HG02798 (cell line): ENCODE data around the gene GRIA1.

Experiments used
- ATAC-seq: cut with Tn5 transposase; IDR thresholded peaks from one replicate; pipeline ENCODE4 v1.9.1; 2021; ENCODE audit warnings: mild to moderate bottlenecking; ENCODE audit not compliant: unreplicated experiment, poor library complexity

GRIA1 gene

DNA sequence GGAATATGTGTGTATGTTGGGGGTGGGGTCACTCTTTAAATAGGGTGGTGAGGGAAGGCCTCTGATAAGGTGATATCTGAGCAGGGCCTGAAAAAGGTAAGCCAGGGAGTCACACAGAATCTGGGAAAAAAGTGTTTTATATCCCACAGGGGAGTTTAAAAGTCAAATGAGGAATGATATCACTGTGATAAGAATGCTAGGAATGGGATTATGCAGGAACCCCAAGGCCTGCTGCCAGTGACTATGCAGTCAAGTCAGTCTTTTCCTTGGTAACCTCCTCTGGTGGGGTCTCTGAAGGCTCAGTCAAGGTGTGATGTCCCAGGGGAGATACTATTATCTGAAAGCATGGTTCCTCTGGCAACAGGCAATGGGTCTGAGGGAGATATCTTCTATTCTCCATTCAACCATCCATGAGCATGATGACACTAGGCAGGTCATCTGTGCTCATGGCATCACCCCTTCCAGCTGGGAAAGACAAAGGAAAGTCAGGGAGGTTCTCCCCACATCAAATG lies 53.5 kb downstream of the GRIA1 start:
- no peak for ATAC-seq

DNA sequence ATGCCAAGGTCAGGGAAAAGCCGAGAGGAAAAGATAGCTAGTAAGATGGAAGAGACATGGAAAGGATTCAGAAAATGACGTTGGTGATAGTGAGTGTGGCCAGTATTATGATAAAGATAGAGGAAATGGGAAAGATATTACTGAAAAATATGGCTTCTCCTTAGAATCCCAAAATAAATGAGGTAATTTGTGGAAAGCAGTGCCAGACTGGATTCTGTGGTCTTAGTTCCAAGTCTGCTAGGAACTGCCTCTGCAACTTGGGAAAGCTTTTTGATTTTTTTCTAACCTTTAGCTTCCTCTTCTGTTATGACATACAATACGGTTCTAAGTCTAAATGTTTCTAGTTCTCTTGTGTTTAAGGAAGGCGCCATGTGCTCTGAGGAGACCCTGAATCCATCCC lies 54.2 kb downstream of the GRIA1 start:
- ATAC-seq: no peak

DNA sequence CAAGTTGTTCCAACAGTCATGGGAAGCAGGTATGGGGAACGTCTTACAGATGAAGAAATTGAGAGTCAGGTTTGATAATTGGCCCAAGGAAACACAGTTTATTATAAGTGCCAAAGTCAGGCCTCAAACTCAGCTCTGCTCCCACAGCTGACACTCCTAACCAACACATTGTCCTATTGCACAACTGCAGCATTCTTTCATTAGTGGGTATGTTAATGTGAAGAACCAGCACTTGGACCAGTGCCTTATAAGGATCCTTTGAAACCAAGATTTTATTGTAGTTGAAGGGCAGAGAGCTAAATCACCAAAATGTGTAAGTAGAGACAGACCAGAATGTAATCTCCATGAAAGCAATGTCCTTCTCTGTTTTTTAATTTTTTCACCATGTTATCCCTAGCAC lies 56.1 kb downstream of the GRIA1 start:
- ATAC-seq: no peak

DNA sequence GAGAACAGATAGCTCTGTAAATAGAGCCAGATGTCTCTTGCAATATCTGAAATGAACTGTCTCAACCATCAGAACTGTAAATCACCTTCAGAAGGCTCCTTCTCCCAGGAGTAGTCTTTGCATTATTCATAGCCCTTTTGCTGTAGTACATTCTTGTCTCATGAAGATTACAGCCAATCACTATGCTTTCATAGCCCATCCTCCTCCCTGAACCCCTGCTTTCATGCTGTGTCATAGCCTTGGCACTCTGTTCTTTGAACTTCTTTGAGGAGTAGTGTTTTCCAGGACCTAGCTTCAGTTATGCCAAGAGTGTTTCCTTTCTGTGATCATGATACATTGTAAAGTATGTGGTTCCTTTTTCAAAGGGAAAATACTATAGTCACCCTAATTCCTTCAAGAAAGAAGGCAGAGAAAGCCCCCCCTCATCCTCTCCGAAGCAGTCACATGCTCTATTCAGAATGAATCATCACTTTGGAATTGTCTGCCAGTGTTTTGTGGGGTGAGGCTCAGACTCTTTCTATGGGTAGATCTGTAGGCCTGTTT lies 61.1 kb downstream of the GRIA1 start:
- no peak for ATAC-seq

DNA sequence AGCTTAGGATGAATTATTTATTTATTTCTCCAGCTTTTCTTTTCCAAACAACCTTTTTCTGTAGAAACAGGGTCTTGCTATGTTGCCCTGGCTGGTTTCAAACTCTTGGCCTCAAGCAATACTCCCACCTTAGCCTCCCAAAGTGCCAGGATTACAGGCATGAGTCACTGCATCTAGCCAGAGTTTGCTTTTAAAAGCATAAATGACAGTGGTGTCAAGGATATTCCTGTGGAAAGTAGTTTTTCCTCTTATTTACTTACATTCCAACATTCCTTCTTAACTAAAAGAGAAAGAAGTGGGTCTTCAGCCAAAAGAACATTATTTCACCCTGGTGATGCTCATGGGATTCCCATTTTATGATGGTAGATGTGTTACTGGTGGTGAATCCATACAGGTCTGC lies 62.4 kb downstream of the GRIA1 start:
- ATAC-seq: no peak

DNA sequence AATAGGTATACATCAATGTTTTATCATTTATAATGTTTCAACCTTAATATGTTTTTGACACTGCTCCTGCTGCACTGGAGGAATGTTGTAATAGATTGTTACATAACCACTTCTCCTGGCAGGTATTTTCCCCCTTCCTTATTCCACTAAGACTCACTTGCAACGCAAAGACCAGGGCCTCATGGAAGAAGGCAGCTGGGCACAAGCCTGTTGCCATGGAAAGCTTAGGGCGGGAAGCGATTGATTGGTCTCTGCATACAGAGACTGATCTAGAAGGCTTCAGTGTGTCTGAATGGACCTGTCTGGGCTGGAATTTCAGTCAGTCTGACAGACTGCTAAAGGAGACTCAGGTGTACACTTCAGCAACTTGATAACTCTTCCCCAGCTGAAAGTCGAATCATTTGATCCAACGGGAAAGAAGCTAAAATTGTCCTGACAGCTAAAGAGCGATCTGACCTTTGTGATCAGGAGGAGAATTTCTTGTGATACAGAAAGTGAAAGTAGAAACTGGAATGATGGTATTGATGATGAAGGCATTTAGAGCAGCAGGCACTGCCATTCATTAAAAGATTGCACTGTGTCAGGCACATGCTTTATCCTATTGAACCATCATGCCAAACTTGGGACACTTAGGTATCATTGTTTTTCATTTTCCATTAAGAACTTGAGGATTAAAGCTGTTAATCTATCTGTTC lies 65.1 kb downstream of the GRIA1 start:
- ATAC-seq: no peak

DNA sequence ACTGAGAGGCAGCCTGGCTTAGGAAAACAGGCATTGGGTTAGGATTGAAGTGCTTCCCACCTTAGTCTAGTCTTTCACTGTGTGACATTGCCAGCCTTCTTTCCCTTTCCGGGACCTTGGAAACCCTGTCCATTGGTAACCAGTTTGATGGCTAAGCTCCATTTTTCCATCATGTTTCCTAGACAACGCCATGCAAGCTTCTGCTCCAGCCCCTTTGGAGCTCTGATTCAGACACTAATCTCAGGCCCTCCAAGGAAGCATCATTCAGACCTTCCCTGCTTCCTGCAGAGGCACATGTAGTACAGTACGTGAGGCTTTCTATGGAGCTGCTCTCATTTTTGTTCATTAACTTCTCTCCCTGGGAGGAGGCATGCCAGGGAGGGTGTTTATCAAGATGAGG lies 68.5 kb downstream of the GRIA1 start:
- ATAC-seq: no peak

DNA sequence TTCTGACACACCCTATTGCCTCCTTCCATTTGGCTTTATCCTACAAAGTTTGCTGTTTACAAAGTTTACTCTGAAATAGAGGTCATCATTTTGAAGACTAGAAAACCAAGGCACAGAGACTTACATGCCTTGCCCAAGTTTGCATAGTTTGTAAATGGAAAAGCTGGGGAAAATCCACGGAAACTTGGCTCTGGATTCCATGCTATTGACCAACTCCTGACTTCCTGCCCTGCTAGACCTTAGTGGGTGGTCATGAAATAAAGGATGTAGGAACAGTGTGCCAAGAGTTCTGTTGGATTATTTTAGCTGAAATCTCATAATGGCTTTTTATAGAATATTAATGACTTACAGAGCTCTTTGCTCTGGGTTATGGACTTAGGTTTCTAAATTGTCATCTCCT lies 69.5 kb downstream of the GRIA1 start:
- ATAC-seq: no peak

DNA sequence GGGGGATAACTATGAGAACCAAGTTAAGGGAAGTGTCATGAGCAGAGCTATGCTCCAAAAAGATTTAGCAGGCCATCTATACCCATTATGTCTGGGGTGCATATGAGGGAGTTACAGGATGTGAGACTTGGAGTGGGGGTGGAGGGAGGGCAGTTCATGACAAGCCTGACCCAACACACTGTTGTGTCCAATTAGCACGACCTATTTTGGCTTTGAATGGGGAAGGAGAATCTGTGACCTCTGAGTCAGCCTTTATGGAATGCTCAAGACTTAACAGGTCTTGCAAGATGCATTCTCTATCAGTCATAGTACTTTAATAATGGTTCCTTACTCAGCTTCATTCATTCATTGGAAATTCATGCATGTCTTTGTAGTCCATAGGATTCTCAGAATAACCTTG lies 71.7 kb downstream of the GRIA1 start:
- ATAC-seq: no peak

DNA sequence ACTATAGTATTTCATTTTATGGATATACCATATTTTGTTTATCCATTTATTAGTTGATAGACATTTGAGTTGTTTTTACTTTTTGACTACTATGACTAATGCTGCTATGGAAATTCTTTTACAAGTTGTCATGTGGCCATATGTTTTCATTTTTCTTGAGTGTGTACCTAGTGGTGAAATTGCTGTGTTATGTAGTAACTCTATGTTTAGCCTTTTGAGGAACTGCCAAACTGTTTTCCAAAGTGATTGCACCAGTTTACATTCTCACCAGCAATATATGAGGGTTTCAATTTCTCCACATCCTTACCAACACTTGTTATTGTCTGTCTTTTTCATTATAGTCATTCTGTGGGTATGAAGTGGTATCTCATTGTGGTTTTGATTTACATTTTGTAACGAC lies 75.4 kb downstream of the GRIA1 start:
- ATAC-seq: no peak

DNA sequence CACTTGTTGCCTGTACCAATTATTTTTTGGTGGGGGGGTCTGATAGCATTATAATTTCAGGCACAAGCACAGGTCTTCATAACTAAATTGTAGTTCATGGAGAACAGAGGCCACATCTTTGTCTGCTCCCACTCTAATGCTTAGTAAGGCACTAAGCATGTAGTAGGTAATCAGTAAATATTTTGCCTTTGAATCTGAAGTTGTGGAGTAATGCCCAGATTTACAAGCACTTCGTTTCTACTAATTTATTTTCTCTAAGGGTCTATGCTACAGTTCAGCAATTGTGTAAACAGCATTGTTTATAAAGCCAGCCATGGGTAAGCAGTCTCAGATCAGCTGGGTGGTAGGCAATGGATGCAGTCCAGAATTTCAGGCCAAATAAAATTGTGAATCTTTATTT lies 78.6 kb downstream of the GRIA1 start:
- ATAC-seq: no peak

DNA sequence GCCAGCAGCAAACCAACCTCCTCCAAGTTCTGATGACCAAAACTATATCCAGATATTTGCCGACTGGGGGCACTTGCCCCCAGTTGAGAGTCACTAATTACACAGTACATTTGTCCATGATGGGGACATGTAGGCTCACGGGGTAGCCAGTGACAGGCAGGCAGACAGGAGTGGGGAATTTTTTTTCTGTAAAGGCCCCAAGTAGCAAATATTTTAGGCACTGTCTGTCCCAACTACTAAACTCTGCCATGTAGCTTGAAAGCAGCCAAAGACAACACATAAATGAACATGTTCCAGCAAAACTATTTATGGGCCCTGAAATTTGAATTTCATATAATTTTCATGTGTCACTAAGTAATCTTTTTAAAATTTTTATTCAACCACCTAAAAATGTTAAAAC lies 80.7 kb downstream of the GRIA1 start:
- no peak for ATAC-seq

DNA sequence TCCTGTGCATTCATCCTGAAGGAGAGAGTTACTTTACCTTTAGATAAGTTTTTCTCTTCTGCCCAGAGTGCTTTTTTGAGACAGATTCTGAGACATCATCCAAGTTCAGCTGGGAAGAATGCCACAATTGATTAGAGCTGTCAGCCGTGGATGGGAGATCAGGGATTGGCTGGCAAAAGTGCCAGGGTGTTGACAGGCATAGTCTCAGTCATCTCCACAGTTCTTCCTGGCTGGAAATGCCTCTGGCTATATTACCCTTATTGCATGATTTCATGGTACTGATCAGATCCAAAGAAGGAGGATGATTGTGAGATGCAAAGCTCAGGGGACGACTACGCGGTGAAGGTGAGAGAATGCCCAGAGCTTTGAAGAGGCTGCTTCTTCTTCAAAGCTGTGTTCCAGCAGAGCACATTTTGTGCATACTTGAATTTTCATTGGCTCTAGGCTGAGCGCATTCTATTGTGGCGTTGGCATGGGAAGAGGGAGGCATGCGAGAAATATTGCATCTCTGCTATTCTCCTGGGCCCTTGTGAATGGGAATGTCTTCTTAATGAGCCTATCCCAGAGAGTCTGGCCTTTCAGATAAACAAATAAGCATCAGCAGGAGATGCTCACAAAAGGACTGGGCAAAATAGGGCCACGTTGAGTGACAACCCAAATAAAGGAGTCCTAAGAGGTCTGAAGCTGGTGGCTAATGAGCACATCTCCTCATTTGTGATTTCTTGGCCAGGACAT lies 82.1 kb downstream of the GRIA1 start:
- no peak for ATAC-seq

DNA sequence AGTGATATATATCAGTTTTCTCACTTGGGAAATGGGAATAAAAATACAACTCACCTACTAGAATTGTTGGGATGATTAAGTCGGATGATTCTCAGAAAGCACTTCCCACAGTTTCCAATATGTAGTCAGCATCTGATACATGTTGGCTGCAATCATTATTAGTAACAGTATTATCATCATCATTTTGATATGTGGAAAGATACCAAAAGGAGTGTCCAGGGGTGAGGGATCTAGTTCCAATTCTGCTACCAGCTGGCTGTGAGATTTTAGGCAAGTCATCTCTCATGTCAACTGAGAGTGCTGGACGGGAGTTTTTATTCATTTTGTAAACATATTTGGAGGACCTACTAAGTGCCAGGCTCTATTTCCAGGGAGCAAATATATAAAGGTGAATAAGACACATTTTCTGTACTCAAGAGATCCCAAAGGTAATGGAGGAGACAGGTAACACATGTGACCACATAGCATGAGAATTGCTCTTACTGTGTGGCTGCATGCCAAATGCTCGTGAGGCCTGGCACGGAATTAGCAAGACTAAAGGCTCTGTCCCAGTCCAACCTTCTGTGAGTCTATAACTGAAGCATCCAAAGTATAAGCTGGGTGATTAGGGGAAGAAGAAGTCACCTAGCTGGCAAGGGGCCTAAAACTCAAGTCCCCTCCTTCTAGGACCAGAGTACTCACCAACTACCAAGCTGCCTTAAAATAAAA lies 83.0 kb downstream of the GRIA1 start:
- no peak for ATAC-seq

DNA sequence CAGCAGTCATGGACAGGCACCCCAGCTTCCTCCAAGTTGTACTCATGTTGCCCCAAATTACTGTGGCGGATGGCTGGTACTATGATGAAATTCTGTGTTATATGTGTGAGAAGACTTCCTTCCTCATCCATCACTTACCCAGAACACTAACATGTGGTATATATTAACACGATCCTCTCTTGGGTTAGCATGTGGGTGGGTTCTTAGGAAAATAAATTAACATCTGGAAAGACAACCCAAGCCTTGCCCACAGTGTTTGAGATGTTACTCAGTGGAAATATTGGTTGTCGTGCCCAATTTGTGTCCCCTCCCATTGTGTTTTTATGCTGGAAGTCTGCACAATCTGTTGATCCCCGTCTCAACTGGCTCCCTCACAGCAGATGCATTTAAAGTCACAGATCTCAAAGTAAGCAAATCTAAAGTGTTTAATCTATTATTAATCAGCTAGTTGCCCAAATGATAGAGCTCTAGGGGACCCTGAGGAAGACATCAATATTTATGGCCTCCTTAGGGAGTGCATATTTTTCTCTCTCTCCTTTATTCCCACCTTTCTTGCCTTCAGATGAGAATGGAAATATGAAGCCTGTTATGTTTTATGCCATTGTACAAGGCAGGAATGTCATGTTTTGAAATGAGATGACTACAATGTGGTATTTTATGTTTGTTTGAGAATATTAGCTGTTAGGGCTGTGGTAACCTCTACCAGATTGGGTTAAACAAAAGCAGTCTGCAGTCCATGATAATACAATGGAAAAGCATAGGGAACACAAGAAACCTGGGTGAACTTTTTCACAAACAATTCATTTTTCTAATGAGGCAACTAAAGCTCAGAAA lies 93.9 kb downstream of the GRIA1 start:
- ATAC-seq: no peak

DNA sequence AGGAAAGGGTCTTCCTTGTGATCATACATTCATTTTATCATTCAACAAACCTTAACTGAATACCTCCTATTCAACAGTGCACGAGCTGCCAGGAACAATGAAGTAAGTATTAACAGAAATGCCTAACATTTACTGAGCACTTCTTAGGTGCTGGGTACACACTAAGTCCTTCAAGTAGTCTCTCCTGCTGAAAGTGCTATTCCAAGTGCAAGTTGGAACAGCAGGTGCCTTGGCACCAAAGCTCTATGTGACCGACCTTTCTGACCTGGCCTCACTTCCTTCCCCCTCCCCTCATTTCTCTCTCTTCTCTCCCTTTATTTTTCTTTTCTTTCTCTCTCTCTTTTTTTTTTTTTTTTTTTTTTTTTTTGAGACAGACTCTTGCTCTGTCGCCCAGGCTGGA lies 94.5 kb downstream of the GRIA1 start:
- no peak for ATAC-seq

DNA sequence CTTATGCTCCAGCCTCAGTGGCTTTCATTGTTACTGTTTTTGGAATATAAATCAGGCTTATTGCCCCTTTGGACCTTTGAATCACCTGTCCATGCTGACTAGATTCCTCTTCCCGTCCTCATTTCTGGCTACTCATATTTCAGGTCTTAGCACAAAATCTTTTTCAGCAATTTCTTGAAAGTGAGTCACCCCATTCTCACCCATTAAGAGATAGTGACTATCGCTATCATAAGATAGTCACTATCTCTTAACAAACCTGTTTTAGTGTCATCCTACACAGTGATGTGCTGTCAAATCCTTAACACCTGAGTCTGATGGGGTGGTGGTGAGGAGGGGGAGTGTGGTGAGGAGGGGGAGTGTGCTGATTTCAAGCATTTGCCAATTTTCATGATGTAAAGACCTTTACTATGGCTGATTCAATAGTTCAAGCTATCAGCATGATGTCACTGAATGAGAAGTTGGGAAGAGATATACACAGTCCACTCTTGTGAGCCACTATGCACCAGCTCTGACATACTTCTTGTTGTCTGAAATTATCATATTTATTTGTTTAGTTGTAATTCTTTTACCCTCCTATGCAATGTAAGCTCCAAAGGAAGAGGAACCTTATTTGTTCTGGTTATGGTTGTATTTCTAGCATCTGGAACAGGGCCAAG lies 95.3 kb downstream of the GRIA1 start:
- no peak for ATAC-seq

DNA sequence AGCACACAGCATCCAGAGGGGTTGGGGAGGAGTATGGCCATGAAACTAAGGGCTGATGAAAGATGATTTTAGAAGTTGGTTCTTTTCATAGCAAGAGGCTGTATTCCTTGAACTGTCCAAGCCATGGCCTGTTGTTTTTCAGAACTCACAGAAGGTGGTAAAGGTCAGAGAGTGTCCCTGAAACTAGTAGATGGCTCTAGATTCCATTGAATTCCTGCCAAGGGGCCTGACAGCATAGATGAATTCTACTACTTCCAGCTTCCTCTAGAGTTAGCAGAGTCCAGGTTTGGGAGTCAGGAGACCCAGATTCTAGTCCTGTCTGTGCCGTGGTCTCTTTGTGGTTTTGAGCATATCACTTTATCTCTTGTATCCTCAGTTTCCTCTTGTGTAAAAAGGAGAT lies 101.6 kb downstream of the GRIA1 start:
- no peak for ATAC-seq

DNA sequence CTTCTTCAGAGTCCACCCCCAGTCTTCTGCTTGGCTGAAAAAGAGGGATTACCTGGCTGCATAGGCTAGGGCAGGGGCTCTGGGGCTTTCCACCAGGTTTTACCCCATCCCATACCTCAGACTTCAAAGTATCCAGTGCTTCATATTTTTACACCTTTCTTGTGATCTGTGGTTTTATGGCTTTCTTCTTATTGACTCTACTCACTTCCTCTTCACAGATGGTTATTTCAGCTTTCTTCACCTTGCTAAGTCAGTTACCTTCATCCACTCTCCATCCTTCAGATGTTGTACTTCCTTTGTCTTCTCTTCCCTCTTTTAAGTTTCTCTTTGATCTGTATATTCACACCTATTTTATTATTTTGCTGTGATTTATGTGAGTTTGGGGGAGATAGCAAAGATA lies 104.3 kb downstream of the GRIA1 start:
- peak; percentile 38 for ATAC-seq

DNA sequence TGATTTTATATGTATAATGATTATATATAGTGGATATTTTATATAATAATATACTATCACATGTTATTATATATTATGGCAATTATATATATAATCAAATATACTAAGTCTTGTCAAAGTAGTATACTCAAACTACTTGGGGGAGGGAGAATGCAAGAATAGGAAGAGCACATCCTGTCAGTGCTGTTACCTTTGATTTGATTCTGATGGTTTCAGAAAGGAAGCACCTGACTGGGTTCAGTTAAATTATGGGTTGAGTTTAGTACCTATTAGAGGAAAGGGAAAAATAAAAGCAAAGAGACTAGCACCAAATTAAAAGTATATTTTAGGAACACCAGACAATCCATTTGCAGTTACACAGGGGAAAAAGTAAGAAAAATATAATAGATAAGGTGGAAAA lies 107.6 kb downstream of the GRIA1 start:
- ATAC-seq: peak; percentile 61
